KOPT-K1 (cell line): ENCODE measurements around the gene HAPSTR1.

Experiments
- H3K27ac ChIP-seq: fragments of 200-600 bp; sonication (generic); 2 replicates; pipeline ENCODE4 v1.5.1; 2016; ENCODE audit warnings: antibody characterized with exemption, mild to moderate bottlenecking, low read depth, low read length; ENCODE audit not compliant: poor library complexity, severe bottlenecking
- H3K36me3 ChIP-seq: fragments of 200-600 bp; sonication (generic); 2 replicates; pipeline ENCODE4 v1.5.1; 2017; ENCODE audit warnings: antibody characterized with exemption, mild to moderate bottlenecking, low read length, moderate library complexity; ENCODE audit not compliant: insufficient read depth
- H3K9me3 ChIP-seq: fragments of 200-600 bp; sonication (generic); 2 replicates; pipeline ENCODE4 v1.5.1; 2017; ENCODE audit warnings: antibody characterized with exemption, low read length, mild to moderate bottlenecking; ENCODE audit not compliant: insufficient read depth, poor library complexity, severe bottlenecking

Gene HAPSTR1

GRCh38 chr16:9118170-9118569 lies 26.7 kb downstream of the HAPSTR1 start:
- Histone ChIP-seq H3K27ac (no peak overlapping the region), H3K9me3 (no peaks in the 10 kb centered on the region), H3K36me3 (peaks cover 100% of the 10 kb centered on the region)

GRCh38 chr16:9119795-9120194 lies 28.4 kb downstream of the HAPSTR1 start:
- Histone ChIP-seq H3K36me3 (peaks cover 100% of the 10 kb centered on the region), H3K27ac (no peak overlapping the region), H3K9me3 (no peaks in the 10 kb centered on the region)

GRCh38 chr16:9122342-9122741 lies 30.9 kb downstream of the HAPSTR1 start:
- H3K36me3 ChIP-seq: peaks cover 84% of the 10 kb centered on the region
- no peaks in the 10 kb centered on the region for H3K9me3 ChIP-seq
- H3K27ac ChIP-seq: no peak overlapping the region

- no peak overlapping the region for H3K27ac ChIP-seq
- peaks cover 78% of the 10 kb centered on the region for H3K36me3 ChIP-seq
- H3K9me3 ChIP-seq: no peaks in the 10 kb centered on the region
These were observed 31.5 kb downstream of the HAPSTR1 start for GRCh38 chr16:9122969-9123368.

GRCh38 chr16:9123401-9123800 lies 32.0 kb downstream of the HAPSTR1 start:
- H3K9me3 ChIP-seq: no peaks in the 10 kb centered on the region
- H3K36me3 ChIP-seq: peaks cover 73% of the 10 kb centered on the region
- H3K27ac ChIP-seq: no peak overlapping the region

- H3K36me3 ChIP-seq: peaks cover 69% of the 10 kb centered on the region
- no peak overlapping the region for H3K27ac ChIP-seq
- H3K9me3 ChIP-seq: no peaks in the 10 kb centered on the region
These were observed 32.4 kb downstream of the HAPSTR1 start for GRCh38 chr16:9123871-9124270.

- Histone ChIP-seq H3K9me3 (no peaks in the 10 kb centered on the region), H3K36me3 (peaks cover 63% of the 10 kb centered on the region), H3K27ac (no peak overlapping the region)
These were observed 33.0 kb downstream of the HAPSTR1 start for GRCh38 chr16:9124444-9124843.

GRCh38 chr16:9124908-9125584 lies 33.6 kb downstream of the HAPSTR1 start:
- Histone ChIP-seq H3K9me3 (no peaks in the 10 kb centered on the region), H3K27ac (no peak overlapping the region), H3K36me3 (peaks cover 57% of the 10 kb centered on the region)

GRCh38 chr16:9125658-9126505 lies 34.4 kb downstream of the HAPSTR1 start:
- Histone ChIP-seq H3K27ac (peak overlapping the region; percentile 13), H3K9me3 (no peaks in the 10 kb centered on the region), H3K36me3 (peaks cover 48% of the 10 kb centered on the region)

- Histone ChIP-seq H3K27ac (peak overlapping the region; percentile 13), H3K9me3 (no peaks in the 10 kb centered on the region), H3K36me3 (peaks cover 41% of the 10 kb centered on the region)
These were observed 35.2 kb downstream of the HAPSTR1 start for GRCh38 chr16:9126609-9127008.

GRCh38 chr16:9128346-9129342 lies 37.2 kb downstream of the HAPSTR1 start:
- Histone ChIP-seq H3K9me3 (no peaks in the 10 kb centered on the region), H3K36me3 (peaks cover 21% of the 10 kb centered on the region), H3K27ac (peak overlapping the region; percentile 61)

GRCh38 chr16:9134306-9134705 lies 42.9 kb downstream of the HAPSTR1 start:
- peak overlapping the region; percentile 1 for H3K27ac ChIP-seq
- no peaks in the 10 kb centered on the region for H3K36me3 ChIP-seq
- H3K9me3 ChIP-seq: no peaks in the 10 kb centered on the region

GRCh38 chr16:9134739-9135138 lies 43.3 kb downstream of the HAPSTR1 start:
- H3K9me3 ChIP-seq: no peaks in the 10 kb centered on the region
- peak overlapping the region; percentile 1 for H3K27ac ChIP-seq
- H3K36me3 ChIP-seq: no peaks in the 10 kb centered on the region

GRCh38 chr16:9135797-9136196 lies 44.4 kb downstream of the HAPSTR1 start:
- no peaks in the 10 kb centered on the region for H3K9me3 ChIP-seq
- H3K36me3 ChIP-seq: no peaks in the 10 kb centered on the region
- H3K27ac ChIP-seq: peak overlapping the region; percentile 3

- Histone ChIP-seq H3K27ac (no peak overlapping the region), H3K36me3 (no peaks in the 10 kb centered on the region), H3K9me3 (no peaks in the 10 kb centered on the region)
These were observed 45.2 kb downstream of the HAPSTR1 start for GRCh38 chr16:9136596-9136995.
